ENCODE results near the gene DNAI4.
"Not testable (repeated sequence)": the region's sequence is repeated elsewhere in the genome, so short reads cannot be mapped to it uniquely, and the experiment has no call there.

The DNAI4 gene

DNA sequence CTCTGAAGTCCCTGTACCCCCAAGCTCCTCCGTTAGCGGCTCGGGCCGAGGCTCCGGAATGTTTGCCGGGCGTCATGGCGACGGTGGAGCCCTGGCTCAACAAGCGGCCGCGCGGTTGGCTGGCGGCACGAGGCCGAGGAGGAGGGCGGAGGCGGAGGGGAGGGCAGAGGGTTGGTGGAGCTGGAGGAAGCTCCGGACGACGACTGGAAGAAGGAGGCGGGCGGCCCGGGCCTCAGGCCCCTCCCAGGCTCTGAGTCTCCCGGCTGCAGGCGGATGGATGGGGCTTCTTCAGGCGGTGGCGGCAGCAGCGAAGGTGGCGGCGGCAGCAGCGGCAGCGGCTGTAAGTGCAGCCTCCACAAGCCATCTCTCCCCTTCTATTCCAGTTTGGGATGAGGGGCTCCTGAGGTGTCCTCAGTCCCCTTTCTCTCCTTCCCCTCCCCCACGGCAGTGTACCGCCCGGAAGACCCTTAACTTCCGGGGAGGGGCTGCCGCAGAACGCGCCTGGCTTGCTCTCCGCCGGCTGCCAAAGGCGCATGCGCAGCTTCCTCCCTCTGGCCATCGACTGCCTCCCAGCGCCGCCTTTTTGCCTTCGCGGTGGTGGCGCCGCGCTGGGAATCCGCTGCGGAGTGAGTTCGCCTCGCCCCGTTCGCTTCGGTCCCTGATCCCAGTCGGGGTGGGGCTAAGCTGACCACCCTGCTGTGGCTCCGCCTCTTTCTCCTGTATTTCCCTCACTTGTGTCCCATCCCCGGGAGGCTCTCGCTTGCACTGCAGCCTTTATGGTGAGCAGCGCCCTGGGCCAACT, at the start of gene DNAI4, which contains the start of gene MIER1:
DNAI4 (minus strand) TSS at position 101 of the 802 bp plus-strand sequence; CDS start at position 76, 25 bp downstream.
MIER1 (plus strand) TSS at position 235 of the 802 bp plus-strand sequence; CDS start at position 274, 39 bp downstream.
- peak; percentile 84 to 94 (median 88) for DNase-seq

- DNase-seq, result no peak
Measured at GRCh38 chr1:66968574-66968973, 43.9 kb upstream of the DNAI4 start.

DNA sequence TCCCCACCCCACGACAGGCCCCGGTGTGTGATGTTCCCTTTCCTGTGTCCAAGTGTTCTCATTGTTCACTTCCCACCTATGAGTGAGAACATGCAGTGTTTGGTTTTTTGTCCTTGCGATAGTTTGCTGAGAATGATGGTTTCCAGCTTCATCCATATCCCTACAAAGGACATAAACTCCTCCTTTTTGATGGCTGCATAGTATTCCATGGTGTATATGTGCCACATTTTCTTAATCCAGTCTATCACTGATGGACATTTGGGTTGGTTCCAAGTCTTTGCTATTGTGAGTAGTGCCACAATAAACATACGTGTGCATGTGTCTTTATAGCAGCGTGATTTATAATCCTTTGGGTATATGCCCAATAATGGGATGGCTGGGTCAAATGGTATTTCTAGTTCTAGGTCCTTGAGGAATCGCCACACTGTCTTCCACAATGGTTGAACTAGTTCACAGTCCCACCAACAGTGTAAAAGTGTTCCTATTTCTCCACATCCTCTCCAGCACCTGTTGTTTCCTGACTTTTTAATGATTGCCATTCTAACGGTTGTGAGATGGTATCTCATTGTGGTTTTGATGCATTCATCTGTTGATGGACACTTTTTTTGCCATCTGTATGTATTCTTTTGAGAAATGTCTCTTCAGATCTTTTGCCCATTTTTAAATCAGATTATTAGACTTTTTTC, 41.7 kb upstream of the DNAI4 start:
- DNase-seq, result not testable (repeated sequence)

- DNase-seq, result no peak
Measured at GRCh38 chr1:66957938-66958337, 33.3 kb upstream of the DNAI4 start.

- no peak for DNase-seq
Measured at GRCh38 chr1:66954208-66954607, 29.6 kb upstream of the DNAI4 start.

DNA sequence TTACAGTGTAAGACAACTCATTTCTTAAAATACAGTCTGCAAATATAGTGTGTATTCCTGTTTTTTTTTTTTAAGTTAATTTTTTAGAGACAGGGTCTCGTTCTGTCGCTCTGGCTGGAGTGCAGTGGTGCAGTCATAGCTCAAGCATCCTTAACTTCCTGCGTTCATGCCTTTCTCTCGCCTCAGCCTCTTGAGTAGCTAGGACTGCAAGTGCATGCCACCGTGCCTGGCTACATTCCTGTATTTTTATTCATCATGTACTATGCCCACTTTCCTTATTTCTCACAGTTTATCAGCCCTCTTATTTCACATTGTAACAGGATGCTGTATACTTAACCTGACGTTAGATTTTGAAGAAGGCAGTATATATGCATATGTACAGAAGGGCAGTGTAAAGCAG, 26.9 kb upstream of the DNAI4 start:
- DNase-seq, result no peak

DNA sequence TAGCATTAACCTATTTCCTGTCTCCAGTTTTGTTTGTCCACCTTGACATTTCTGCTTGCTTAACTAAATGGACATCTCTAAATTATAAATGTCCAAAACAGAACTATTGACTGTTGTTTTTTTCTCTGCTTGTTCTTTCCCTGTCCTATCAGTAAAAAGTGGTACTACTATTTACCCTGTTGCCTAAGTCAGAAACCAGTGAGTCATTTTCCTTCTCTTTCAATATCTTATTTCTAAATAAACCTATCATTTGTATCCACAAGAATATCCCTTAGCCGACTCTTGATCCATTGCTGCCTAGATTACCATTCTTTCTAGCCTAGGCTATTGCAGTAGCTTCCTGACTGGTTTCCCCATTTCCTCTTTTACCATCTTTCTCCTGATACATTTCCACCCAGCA, 22.6 kb upstream of the DNAI4 start:
- no peak for DNase-seq

- DNase-seq, result no peak
Measured at GRCh38 chr1:66945316-66945715, 20.7 kb upstream of the DNAI4 start.

GRCh38 chr1:66944330-66945274, 19.9 kb upstream of the DNAI4 start:
- DNase-seq, result no peak

DNA sequence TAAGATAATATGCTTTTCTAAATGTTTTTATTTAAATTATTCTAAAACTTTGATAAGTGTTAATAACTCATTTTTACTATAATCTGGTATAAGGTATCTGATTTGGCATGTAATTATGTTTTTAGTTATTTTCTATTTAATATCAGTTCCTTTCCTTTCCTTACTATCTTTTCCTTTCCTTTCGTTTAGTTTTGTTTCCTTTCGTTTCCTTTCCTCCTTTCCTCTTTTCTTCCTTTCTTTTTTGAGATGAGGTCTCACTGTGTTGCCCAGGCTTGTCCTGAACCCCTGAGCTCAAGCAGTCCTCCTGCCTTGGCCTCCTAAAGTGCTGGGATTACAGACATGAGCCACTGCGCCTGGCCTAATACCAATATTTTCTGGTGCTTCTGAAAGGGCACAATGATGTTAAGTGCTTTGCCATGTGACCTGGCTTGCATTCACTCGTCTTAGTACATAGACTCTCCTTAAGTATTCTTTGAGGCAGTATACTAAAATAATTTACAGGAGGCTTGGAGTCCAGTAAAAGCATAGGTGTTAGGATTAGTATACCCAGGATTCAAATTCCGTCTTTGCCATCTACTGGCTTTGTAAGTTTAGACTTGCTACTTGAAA, 18.8 kb upstream of the DNAI4 start:
- DNase-seq, result no peak

DNA sequence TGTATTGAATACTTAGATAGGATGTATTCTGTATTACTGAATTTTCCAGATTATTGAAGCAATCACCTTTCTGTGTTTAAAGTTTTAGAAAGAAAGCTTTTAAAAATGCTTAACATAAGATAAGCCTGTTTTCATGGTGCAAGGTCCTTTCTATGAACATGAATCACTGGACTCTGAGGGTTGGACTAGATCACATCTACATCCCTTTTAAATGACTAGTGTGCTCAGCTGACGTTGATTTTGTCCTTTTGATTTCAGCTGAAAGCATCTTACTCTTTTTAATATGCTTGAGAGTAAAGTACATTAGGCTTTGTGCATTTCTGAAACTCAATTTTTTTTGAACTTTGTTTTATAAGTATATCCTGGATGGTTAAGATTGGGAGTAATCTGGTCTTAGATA, 16.3 kb upstream of the DNAI4 start:
- DNase-seq, result no peak

DNA sequence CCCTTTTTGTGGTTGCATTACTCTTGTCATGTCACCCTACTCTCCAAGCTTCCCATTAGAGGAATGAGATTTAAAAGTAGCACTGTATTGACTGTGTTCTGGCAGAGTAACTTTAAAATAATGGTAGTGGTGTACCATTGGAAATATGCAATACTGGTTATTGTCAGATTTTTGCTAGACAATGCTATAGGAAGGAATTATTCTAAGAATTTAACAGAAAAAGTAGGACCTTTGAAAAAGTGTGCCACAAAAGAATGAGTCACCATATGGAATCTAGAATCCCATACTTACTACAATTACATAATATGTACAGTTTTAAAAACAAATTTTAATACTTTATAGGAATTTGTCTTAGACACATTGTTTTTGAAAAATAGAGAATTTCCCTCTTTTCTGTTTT, 14.0 kb upstream of the DNAI4 start:
- DNase-seq, result no peak

DNA sequence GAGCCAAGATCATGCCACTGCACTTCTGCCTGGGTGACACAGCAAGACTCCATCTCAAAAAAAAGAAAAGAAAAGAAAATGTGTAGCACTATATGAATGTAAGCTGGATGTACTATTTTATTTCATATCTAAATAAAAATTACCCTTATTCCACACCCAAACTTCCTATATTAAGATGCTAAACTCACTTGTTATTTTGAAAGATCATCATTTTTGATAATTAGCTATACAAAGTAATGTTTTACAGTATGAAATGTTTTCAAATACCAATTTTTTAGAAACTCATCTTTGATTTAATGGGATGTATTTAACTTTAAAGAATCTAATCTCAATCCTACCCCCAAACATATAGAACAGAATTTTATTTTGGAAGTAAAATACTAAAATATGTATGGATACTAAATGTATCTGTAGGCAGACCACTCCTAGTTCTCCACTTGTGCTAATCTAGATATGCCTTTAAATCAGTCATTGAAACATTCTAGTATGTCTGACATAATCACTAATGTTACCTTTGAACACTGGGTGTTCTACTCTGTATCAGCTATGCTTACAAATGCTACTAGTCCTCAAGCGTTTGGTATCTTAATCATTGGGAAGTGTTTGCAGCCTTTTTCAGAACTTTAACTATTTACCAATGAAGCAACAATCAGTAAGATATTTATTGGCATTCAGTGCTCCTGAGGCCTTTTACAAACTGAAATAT, 13.0 kb upstream of the DNAI4 start:
- DNase-seq, result no peak

- no peak for DNase-seq
Measured at GRCh38 chr1:66933887-66934700, 9.4 kb upstream of the DNAI4 start.

GRCh38 chr1:66932291-66932690, 7.6 kb upstream of the DNAI4 start:
- DNase-seq, result no peak

GRCh38 chr1:66931590-66931989, 6.9 kb upstream of the DNAI4 start:
- no peak for DNase-seq

DNA sequence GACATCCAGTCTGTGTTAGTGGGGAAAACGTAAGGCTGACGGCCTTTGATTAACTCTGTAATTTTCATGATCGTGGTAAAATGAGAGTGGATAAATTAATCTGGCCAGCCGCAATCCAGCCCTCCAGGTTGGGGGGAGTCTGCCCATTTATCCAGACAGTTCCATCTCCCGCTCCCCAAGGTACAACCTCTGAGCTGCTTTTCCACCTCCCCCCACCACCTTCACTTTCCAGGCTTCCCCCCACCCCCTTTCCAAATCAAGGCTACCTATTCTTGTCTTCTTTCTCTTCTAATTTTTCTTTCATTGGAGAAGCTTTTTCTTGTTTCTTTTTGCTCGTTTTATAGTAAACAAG, 6.1 kb upstream of the DNAI4 start:
- DNase-seq, result no peak

DNA sequence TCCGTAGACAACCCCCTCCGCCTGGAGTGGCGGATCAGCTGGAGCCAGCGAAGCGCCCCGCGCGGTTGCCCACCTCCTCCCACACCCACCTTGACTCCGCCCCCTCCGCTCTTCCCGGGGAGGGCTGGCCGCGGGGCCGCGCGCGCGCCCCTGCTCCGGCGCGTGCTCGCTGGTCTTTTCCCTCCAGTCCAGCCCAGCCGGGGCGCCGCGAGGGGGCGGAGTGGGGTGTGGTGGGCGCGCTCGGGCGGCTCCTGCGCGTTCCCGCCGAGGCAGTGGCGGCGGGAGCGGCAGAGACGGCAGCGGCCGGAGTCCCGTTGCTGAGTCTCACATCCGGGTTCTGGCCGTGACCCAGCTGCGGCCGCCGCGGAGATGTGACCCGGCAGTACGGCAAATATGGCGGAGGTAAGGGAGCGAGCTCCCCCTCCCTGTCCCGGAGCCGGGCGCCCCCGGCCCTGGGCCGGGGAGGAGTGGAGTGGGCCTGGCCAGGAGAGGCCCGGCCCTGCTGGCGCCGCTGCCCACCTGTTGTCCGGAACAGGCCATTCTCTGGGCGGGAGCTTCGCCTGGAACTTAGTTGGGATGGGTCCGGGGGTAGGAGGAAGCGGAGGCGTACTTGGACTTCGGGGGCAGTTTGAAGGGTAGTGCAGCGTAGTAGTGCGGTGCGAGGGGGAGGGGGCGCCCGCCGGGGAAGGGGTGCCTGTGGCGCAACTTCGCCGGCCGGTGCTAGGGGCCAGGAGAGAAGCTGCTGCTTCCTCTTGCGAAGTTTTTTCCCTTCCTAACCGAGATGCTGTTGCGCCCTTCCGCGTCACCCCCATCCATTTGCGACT, 5.6 kb upstream of the DNAI4 start:
- peak; percentile 63 to 93 (median 80) for DNase-seq

- DNase-seq, result no peak
Measured at GRCh38 chr1:66929691-66929998, 5.0 kb upstream of the DNAI4 start.

DNA sequence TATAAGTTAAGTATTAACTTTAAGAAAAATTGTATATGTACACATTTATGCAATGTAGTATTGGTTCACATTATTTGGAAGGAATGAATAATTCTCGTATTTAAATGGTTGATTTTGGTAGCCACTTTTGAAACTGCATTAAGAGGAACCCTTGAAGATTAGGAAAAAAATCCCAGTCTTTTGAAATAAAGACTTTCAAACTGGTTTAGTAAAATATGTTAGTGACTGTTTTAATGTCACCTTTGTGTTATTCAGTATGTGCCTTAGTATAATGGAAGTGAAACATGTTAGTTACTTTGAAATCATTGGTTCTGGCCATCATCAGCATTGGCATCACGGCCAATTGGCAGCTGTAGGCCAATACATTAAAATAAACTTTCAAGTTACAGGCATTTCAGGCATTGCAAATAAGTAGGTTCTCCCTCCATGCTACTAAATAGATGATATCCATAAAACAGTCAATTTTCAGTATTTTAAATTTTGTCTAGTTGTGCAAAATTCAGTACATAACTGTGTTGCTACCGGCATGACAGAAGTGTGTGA, 4.6 kb upstream of the DNAI4 start:
- no peak for DNase-seq

Data from activated naive CD4-positive, alpha-beta T cell (primary cell).